Lower leg skin (tissue), 3 donors: ENCODE measurements around the gene PCCA.

ENCODE experiments used
- POLR2A ChIP-seq, 2 donors: fragments of 450-650 bp; IDR thresholded peaks; one replicate each; pipeline ENCODE4 v1.6.1; 2016 to 2017; ENCODE audit warnings: antibody characterized with exemption in 2 of 2, mild to moderate bottlenecking in 1 of 2, moderate library complexity in 1 of 2
- TF ChIP-seq, protein P1 (sequence below), 3 donors: fragments of 450-650 bp; IDR thresholded peaks; one replicate each; pipeline ENCODE4 v1.5.1; 2016; ENCODE audit warnings: antibody characterized with exemption in 3 of 3, mild to moderate bottlenecking in 3 of 3, moderate library complexity in 2 of 3

DNA sequence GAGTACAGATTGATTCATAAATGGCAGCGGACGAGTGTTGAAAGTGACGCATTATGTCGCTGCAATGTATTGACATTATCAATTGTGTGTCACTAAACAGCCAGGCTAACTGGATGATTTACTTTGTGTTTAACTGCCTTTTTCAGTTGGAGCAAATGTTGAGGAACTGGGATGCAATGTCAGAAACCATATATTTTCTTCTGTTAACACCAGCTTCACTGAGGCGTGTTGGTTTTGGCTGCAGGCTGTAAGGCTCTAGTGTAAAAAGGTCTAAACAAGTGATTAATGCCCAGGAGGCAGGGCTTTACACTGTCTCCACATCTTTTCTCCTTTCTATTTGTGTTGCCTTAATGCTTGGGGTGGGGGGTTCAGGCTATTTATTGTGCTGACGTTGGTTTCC is 419.6 kb downstream of the PCCA start:
- TF ChIP-seq, protein P1, sequence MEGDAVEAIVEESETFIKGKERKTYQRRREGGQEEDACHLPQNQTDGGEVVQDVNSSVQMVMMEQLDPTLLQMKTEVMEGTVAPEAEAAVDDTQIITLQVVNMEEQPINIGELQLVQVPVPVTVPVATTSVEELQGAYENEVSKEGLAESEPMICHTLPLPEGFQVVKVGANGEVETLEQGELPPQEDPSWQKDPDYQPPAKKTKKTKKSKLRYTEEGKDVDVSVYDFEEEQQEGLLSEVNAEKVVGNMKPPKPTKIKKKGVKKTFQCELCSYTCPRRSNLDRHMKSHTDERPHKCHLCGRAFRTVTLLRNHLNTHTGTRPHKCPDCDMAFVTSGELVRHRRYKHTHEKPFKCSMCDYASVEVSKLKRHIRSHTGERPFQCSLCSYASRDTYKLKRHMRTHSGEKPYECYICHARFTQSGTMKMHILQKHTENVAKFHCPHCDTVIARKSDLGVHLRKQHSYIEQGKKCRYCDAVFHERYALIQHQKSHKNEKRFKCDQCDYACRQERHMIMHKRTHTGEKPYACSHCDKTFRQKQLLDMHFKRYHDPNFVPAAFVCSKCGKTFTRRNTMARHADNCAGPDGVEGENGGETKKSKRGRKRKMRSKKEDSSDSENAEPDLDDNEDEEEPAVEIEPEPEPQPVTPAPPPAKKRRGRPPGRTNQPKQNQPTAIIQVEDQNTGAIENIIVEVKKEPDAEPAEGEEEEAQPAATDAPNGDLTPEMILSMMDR (IDR thresholded peaks at IDR 0.05), result no peak
- TF ChIP-seq POLR2A (IDR thresholded peaks at IDR 0.05), result no peak
